ACC112 (cell line): ENCODE results near the gene IL1RAPL1.

ENCODE experiments used
- H2AFZ ChIP-seq: fragments of 200-600 bp; sonication (generic); one replicate; pipeline ENCODE4 v1.6.0; 2017; ENCODE audit warnings: antibody characterized with exemption, low read length; ENCODE audit not compliant: unreplicated experiment
- H3K27ac ChIP-seq: fragments of 200-600 bp; sonication (generic); 2 replicates; pipeline ENCODE4 v1.5.1; 2014; ENCODE audit warnings: low read depth, mild to moderate bottlenecking, antibody characterized with exemption, low read length, moderate library complexity
- H3K27me3 ChIP-seq: fragments of 200-600 bp; sonication (generic); 2 replicates; pipeline ENCODE4 v1.6.1; 2014; ENCODE audit warnings: mild to moderate bottlenecking, antibody characterized with exemption, low read length, moderate library complexity, mixed read lengths; ENCODE audit not compliant: insufficient read depth
- H3K36me3 ChIP-seq: fragments of 200-600 bp; sonication (generic); 2 replicates; pipeline ENCODE4 v1.6.1; 2016; ENCODE audit warnings: mild to moderate bottlenecking, antibody characterized with exemption, low read length, moderate library complexity, mixed read lengths; ENCODE audit not compliant: insufficient read depth
- H3K4me1 ChIP-seq: fragments of 200-600 bp; sonication (generic); one replicate; pipeline ENCODE4 v1.6.1; 2016; ENCODE audit warnings: low read length, mixed read lengths; ENCODE audit not compliant: insufficient read depth, unreplicated experiment, control insufficient read depth
- H3K4me3 ChIP-seq: fragments of 200-600 bp; sonication (generic); 2 replicates; pipeline ENCODE4 v1.5.1; 2014; ENCODE audit warnings: mild to moderate bottlenecking, low read depth, low read length
- H3K79me2 ChIP-seq: fragments of 200-600 bp; sonication (generic); one replicate; pipeline ENCODE4 v1.6.0; 2016; ENCODE audit warnings: low read length; ENCODE audit not compliant: control insufficient read depth, unreplicated experiment, insufficient read depth

IL1RAPL1 gene

DNA sequence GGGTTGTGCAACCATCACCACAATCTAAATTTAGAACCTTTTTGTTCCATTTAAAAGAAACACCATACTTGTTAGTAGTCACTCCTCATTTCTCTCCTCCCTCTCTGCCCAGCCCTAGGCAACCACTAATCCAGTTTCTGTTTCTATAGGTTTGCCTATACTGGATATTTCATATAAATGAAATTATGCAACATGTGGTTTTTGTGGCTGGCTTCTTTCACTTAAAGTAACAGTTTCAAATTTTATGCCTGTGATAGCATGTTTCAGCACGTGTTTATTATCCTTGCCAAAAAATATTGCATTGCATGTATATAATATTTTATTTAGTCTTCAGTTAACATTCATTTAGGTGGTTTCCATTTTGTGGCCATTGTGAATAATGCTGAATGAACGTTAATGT, 437.6 kb downstream of the IL1RAPL1 start:
- H3K4me3 ChIP-seq, result no peak overlapping the region
- H3K36me3 ChIP-seq, result no peaks in the 10 kb centered on the region
- H3K27me3 ChIP-seq, result no peaks in the 10 kb centered on the region
- no peaks in the 10 kb centered on the region for H3K4me1 ChIP-seq
- H3K27ac ChIP-seq, result no peak overlapping the region
- H3K79me2 ChIP-seq, result no peaks in the 10 kb centered on the region
- H2AFZ ChIP-seq, result no peak overlapping the region

DNA sequence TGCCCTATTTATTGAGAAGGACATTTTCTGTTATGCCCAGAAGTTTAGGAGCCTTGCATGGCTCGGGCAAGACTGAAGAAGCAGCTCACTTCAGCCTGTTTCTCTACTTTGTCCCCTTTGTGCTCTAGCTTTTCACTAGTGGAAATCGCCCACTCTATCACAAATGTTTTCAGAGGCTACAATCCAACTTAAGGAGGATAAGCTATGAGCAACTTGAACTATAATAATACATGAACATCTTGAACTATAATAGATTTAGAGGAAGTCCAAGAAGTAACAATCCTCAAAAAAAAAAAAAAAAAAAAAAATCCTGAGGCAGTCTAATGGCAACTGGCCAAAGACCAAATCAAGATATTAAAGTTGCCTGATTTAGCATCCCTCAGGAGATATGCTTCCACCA, 452.3 kb downstream of the IL1RAPL1 start:
- Histone ChIP-seq H3K4me3 (no peak overlapping the region), H3K79me2 (no peaks in the 10 kb centered on the region), H3K36me3 (no peaks in the 10 kb centered on the region), H3K27me3 (no peaks in the 10 kb centered on the region), H3K27ac (no peak overlapping the region), H2AFZ (no peak overlapping the region), H3K4me1 (no peaks in the 10 kb centered on the region)

DNA sequence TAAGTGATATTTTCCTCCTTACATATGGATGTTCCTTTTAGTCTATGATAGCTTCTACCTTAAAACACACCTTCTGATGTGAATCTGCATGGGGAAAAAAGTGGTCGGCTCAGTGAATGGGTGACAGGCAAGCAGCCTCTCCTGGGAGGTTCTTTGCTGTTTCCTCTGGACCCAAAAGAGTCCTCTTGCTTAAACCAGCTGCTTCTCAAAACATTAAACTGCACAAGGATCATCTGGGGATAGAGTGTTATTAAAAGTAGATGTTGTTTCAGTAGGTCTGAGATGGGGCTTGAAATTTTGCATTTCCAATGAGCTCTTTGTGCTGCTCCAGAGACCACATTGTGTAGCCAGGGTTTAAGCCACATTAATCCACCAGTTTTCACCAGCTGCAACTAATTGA, 452.9 kb downstream of the IL1RAPL1 start:
- Histone ChIP-seq H3K27me3 (no peaks in the 10 kb centered on the region), H2AFZ (no peak overlapping the region), H3K27ac (no peak overlapping the region), H3K4me1 (no peaks in the 10 kb centered on the region), H3K36me3 (no peaks in the 10 kb centered on the region), H3K4me3 (no peak overlapping the region), H3K79me2 (no peaks in the 10 kb centered on the region)

DNA sequence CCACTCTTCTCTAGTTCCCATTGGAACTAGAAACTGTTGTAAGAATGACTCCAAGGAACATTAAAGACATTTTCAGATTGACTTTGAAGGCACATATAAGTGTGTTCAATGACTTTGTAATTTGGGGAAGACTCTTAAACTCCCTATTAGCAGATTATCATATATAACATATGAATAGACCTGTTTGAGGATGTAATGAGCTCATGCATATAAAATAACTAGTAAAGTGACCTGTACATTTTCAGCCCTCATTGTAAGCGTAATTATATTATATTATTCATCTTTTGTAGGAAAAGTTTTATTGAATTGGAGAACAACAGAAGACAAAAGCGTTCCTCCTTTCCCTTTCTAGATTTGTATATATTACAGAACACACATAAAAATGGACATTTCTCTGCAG, 455.1 kb downstream of the IL1RAPL1 start:
- Histone ChIP-seq H3K27me3 (no peaks in the 10 kb centered on the region), H3K4me3 (no peak overlapping the region), H3K27ac (no peak overlapping the region), H3K36me3 (no peaks in the 10 kb centered on the region), H2AFZ (no peak overlapping the region), H3K79me2 (no peaks in the 10 kb centered on the region), H3K4me1 (no peaks in the 10 kb centered on the region)

DNA sequence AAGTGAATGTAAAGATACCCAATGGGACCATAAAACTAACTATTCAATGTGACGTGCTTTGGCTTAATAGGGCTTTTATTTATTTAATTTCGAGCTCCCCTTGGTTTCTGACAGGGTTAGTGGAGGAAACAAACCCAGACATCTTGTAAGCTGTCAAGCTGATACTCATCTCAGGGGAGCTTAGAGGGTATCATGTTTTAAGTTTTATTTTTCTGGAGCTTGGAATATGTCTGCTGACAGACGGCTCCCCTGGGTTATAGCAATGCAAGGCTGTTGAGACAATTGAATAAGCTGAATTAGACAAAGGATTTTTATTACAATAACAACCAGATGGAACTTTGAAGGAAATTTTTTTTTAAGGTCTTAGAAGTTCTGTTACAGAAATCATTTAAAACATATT, 456.5 kb downstream of the IL1RAPL1 start:
- no peak overlapping the region for H3K4me3 ChIP-seq
- H3K27me3 ChIP-seq, result no peaks in the 10 kb centered on the region
- H2AFZ ChIP-seq, result no peak overlapping the region
- no peak overlapping the region for H3K27ac ChIP-seq
- H3K36me3 ChIP-seq, result no peaks in the 10 kb centered on the region
- no peaks in the 10 kb centered on the region for H3K4me1 ChIP-seq
- no peaks in the 10 kb centered on the region for H3K79me2 ChIP-seq

DNA sequence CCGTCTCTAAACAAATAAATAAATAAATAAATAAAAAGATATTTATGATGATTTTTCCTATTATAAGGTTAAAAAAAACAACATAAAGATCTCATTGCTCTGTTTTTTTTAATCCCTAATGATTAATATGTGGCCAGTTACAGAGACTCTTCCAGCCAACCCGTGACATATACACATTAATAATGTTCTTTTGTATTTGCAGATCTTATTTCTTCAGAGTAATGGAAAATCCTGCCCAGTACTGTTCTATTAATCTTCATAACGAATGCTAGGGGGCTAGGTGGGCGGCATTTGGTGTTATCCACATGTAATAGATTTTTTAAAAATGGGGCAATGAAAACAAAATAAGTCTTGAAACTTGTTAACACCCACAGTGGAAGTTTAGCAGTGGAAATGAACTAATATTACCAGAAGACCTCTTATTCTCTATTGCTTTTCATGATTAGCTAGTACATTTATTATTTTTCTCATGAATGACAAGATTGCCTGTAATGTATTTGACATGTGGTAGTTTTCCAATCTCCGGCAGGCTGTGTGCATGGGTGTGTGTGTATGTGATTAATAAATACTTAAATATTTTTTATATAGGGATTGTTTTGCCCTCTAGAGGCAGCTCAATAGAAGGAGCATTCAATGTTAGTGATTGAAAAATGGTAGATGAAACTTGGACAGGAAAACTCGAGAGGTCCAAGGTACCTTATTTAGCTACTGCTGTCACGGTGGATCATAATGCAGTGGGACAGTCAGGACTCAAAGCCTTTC, 457.4 kb downstream of the IL1RAPL1 start:
- Histone ChIP-seq H3K27me3 (no peaks in the 10 kb centered on the region), H3K79me2 (no peaks in the 10 kb centered on the region), H3K36me3 (no peaks in the 10 kb centered on the region), H2AFZ (no peak overlapping the region), H3K4me1 (no peaks in the 10 kb centered on the region), H3K4me3 (no peak overlapping the region), H3K27ac (no peak overlapping the region)

DNA sequence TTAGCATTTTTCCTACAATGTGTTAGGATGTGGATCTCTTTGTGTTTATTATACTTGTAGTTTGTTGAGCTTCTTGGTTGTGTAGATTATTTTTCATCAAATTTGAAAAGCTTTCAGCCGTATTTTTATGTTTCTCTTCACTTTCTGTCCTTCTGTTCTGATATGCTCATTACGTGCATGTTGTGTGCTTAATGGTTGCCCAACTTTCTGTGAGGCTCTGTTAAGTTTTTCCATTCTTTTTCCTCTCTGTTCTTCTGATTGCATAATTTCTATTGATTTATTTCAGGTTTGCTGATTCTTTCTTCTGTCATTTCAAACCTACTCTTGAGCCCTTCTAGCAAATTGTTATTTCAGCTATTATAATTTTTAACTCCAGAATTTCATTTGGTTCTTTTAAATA, 478.2 kb downstream of the IL1RAPL1 start:
- Histone ChIP-seq H3K4me3 (no peak overlapping the region), H3K27me3 (no peaks in the 10 kb centered on the region), H2AFZ (no peak overlapping the region), H3K27ac (no peak overlapping the region), H3K79me2 (no peaks in the 10 kb centered on the region), H3K36me3 (no peaks in the 10 kb centered on the region), H3K4me1 (no peaks in the 10 kb centered on the region)

DNA sequence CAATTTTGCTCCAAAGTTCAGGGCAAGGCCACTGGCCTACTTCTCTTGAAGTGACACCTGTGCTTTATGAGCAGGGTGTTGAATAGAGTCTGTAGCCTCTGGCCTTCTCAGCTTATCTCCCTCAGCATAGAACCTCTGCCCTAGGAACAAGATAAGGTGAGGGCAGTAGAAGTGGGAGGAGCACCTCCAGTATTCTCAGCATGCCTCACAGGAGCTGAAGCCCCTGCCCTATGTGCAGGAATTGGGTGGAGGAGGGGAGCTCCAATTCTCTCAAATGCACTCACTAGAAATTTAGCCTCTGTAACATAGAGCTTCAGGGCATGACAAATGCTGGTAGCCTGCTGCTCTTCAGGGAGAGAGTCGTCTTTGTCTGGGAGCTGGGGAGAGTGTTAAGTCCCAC, 479.3 kb downstream of the IL1RAPL1 start:
- no peaks in the 10 kb centered on the region for H3K79me2 ChIP-seq
- H3K36me3 ChIP-seq, result no peaks in the 10 kb centered on the region
- H3K4me1 ChIP-seq, result no peaks in the 10 kb centered on the region
- no peaks in the 10 kb centered on the region for H3K27me3 ChIP-seq
- no peak overlapping the region for H3K4me3 ChIP-seq
- no peak overlapping the region for H2AFZ ChIP-seq
- H3K27ac ChIP-seq, result no peak overlapping the region

DNA sequence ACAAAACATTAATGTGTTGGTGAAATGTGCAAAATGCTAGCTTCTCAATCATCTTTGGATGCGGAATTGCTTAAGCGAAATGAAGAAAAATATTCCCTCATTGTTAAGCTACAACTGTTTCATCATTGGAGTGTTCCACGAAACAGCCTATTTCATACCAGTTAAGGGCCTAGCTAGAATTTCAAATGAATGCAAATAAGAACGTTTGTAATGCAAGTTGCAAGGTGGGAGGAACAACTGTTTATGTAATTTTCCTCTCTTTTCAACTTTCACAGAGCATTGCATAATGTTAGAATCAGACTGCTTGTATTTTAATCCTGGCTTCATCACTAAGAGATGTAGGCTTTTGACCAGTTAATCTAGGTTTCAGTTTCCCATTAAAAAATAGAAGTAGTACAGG, 480.1 kb downstream of the IL1RAPL1 start:
- Histone ChIP-seq H3K79me2 (no peaks in the 10 kb centered on the region), H3K4me1 (no peaks in the 10 kb centered on the region), H3K36me3 (no peaks in the 10 kb centered on the region), H3K27ac (no peak overlapping the region), H3K4me3 (no peak overlapping the region), H2AFZ (no peak overlapping the region), H3K27me3 (no peaks in the 10 kb centered on the region)

DNA sequence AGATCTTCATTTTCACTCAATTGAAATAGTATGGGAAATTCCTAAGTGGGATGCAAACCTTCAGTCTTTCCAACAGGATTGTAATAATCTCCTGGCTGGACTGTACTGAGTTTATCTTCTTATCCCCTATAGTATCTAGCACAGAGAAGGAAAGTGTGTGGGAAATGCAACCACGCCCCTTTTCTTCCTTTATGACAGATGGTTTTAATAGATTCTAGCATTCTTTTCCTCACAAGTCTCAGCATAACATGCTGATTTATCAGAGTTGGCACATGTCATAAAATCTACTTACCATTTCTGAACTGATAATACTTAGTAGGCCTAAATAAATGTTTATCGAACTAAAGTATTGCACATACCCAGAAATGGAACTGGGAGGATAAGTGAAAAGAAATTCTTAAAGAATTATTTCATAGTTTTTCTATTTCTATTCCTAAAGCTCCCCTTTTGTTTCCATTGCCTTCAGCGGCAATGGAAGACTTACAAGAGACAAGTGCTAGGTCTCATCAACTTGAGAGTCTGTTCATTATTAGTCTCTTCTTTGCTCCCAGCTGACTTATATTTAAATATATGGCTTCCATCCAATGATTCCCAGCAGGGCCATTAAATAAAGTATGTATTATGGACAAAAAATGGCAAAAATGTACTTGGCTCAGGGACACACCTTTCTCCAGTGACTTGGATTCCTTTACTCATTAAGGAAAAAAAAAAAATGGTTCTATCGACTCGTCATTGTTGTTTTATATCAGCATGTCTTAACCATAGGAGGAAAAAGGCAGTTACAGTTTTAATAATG, 484.5 kb downstream of the IL1RAPL1 start:
- Histone ChIP-seq H2AFZ (no peak overlapping the region), H3K4me1 (no peaks in the 10 kb centered on the region), H3K36me3 (no peaks in the 10 kb centered on the region), H3K79me2 (no peaks in the 10 kb centered on the region), H3K27me3 (no peaks in the 10 kb centered on the region), H3K4me3 (no peak overlapping the region), H3K27ac (no peak overlapping the region)

DNA sequence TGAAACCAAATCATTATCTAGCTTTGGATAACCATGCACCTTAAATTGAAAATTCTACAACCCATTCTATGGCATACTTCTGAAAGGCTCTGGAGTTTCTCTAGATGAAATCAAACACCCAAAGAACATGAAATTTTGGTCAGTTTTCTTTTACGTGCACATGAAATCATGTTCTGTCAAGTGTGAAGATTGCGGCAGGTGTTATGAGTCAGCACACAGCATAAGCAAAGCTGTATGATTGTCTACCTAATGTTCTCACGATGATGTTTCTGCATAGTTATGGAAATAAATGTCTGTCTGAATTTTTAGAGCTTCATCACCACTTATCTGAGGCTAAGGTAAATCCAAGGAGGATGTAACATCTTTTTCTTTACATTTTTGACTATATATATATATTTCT, 495.3 kb downstream of the IL1RAPL1 start:
- H2AFZ ChIP-seq, result no peak overlapping the region
- H3K4me1 ChIP-seq, result no peaks in the 10 kb centered on the region
- no peak overlapping the region for H3K27ac ChIP-seq
- H3K4me3 ChIP-seq, result no peak overlapping the region
- no peaks in the 10 kb centered on the region for H3K36me3 ChIP-seq
- no peaks in the 10 kb centered on the region for H3K27me3 ChIP-seq
- H3K79me2 ChIP-seq, result no peaks in the 10 kb centered on the region
